Mucosa of descending colon (tissue), 3 donors: Measurements from ENCODE around the gene GZMH. TPM values are rescaled to one million over a fixed set of nuclear protein-coding genes. Genes with fewer than 3 reads are reported as not detected.

Source experiments
- ATAC-seq: fragments of 200-7000 bp; cut with Tn5 transposase; one replicate; pipeline ENCODE4 v1.9.1; 2020; ENCODE audit warnings: mild to moderate bottlenecking, moderate library complexity
- DNase-seq, 3 donors: peaks; one replicate each; pipeline ENCODE4 v3.0.0-alpha.2; 2020
- H3K36me3 ChIP-seq: fragments of 200-600 bp; one replicate; pipeline ENCODE4 v1.8.0; 2021; ENCODE audit warnings: low read depth, mild to moderate bottlenecking
- H3K4me1 ChIP-seq: fragments of 200-600 bp; one replicate; pipeline ENCODE4 v1.8.0; 2021; ENCODE audit warnings: low read depth, mild to moderate bottlenecking
- H3K4me3 ChIP-seq: fragments of 200-600 bp; one replicate; pipeline ENCODE4 v1.8.0; 2021; ENCODE audit warnings: mild to moderate bottlenecking
- H3K9me3 ChIP-seq: fragments of 200-600 bp; one replicate; pipeline ENCODE4 v1.8.0; 2021; ENCODE audit warnings: mild to moderate bottlenecking
- intact Hi-C, 2 donors: fragments of 100-400 bp; cut with DNase I in 1 of 2; cut with micrococcal nuclease in 1 of 2; formaldehyde crosslinking; loops; one replicate each; pipeline versions ENCODE4 v1.11.0 to v1.11.1; 2022; cut with DNase I, micrococcal nuclease
- total RNA-seq, 3 donors: library from RNA; stranded (reverse); fragmentation: NEBNext Ultra II Directional in 2 of 3; extraction: Animal tissue kit (Norgen Biotek cat#: 25700) in 2 of 3; gene quantifications; one replicate each; pipeline versions ENCODE4 v1.2.1 to v1.2.4, GENCODE V29; 2021 to 2023
- TF ChIP-seq, protein P1 (sequence below): fragments of 200-600 bp; IDR thresholded peaks from one replicate; pipeline ENCODE4 v1.8.0; 2022; ENCODE audit warnings: antibody characterized with exemption, mild to moderate bottlenecking
- donor health status: DM: no; HTN: no; CAD: no; lungs with moderate emphysema.
- donor health status: DM: no; HTN: no; CAD: no.
- donor health status: DM: no; HTN: yes; CAD: no.

Gene GZMH
- total RNA-seq, 3 donors from 2014 or later: 0.35 to 1.2 (median 1.0) TPM

DNA sequence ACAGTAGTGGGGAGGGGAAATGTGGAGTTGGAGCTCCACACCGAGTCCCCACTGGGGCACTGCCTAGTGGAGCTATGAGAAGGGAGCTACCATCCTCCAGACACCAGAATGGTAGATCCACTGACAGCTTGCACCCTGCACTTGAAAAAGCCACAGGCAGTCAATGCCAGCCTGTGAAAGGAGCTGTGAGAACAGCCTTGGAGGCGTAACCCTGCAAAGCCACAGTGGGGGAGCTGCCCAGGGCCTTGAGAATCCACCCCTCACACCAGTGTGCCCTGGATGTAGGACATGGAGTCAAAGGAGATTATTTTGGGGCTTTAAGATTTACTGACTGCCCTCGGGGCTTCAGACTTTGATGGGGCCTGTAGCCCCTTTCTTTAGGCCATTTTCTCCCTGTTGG, 46.0 kb downstream of the GZMH start:
- DNase-seq (no peak), ATAC-seq (no peak)
- no peaks in the 10 kb centered on the region for H3K4me1 ChIP-seq
- TF ChIP-seq, protein P1, sequence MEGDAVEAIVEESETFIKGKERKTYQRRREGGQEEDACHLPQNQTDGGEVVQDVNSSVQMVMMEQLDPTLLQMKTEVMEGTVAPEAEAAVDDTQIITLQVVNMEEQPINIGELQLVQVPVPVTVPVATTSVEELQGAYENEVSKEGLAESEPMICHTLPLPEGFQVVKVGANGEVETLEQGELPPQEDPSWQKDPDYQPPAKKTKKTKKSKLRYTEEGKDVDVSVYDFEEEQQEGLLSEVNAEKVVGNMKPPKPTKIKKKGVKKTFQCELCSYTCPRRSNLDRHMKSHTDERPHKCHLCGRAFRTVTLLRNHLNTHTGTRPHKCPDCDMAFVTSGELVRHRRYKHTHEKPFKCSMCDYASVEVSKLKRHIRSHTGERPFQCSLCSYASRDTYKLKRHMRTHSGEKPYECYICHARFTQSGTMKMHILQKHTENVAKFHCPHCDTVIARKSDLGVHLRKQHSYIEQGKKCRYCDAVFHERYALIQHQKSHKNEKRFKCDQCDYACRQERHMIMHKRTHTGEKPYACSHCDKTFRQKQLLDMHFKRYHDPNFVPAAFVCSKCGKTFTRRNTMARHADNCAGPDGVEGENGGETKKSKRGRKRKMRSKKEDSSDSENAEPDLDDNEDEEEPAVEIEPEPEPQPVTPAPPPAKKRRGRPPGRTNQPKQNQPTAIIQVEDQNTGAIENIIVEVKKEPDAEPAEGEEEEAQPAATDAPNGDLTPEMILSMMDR: no peak
- H3K4me3 ChIP-seq: no peak overlapping the region
- peaks cover 17% of the 10 kb centered on the region for H3K9me3 ChIP-seq
- no peaks in the 10 kb centered on the region for H3K36me3 ChIP-seq
- intact Hi-C loops: no loop called here

DNA sequence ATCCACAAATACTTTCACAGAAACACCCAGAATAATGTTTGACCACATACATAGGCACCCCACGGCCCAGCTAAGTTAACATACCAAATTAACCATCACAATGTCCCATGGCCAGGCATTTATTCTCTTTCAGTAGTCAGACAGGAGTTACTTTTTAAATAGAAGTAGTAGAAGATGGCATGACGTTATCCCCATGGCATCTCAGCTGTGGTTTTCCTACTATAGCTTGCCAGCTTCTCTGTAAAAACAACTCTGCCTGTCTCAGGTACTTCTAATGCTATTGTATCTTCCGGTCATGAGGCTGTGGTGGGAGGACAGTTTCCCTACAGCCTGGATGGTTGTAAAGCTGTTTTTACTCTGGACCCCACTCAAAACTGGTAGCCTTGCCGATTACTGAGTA, 52.7 kb downstream of the GZMH start:
- H3K4me1 ChIP-seq: no peaks in the 10 kb centered on the region
- H3K4me3 ChIP-seq: no peak overlapping the region
- intact Hi-C loops: no loop called here
- ATAC-seq (no peak), DNase-seq (no peak)
- H3K9me3 ChIP-seq: no peaks in the 10 kb centered on the region
- no peaks in the 10 kb centered on the region for H3K36me3 ChIP-seq
- TF ChIP-seq, protein P1: no peak

Other genes starting within 250 kb of the GZMH start
- 100 to 1,000 TPM in 1 of 3 donors, 10 to 100 TPM in 2; 11.9 to 112 (median 25.2) TPM for gene NFATC4, start 241.5 kb downstream of the GZMH start, total RNA-seq
- 10 to 100 TPM; 12.1 to 15.8 (median 13.4) TPM for gene NYNRIN, start 210.7 kb downstream of the GZMH start, total RNA-seq
- gene CBLN3, start 180.0 kb downstream of the GZMH start, total RNA-seq: 1 to 10 TPM; 2.2 to 3.9 (median 2.6) TPM
- gene KHNYN, start 179.7 kb downstream of the GZMH start, total RNA-seq: 100 to 1,000 TPM in 1 of 3 donors, 10 to 100 TPM in 2; 85.9 to 102 (median 86.9) TPM
- 10 to 100 TPM; 43.3 to 64.1 (median 47.1) TPM for gene SDR39U1, start 166.9 kb downstream of the GZMH start, total RNA-seq
- 1 to 10 TPM in 2 of 3 donors, under 1 TPM in 1; 0.32 to 3.3 (median 1.6) TPM for gene CMA1, start 101.4 kb downstream of the GZMH start, total RNA-seq
- 1 to 10 TPM in 2 of 3 donors, not detected in 1; 2.9 to 9.1 TPM for gene CTSG, start 33.4 kb downstream of the GZMH start, total RNA-seq
- gene GZMB, start 24.5 kb upstream of the GZMH start, total RNA-seq: 1 to 10 TPM; 2.1 to 2.4 (median 2.1) TPM